Activated CD8-positive, alpha-beta memory T cell treated with anti-CD3 and anti-CD28 coated beads for 1 hour (primary cell): ENCODE measurements around the gene CYTH4.

Experiments used
- DNase-seq, 2 donors: peaks; one replicate each; pipeline ENCODE4 v3.0.0-alpha.2; 2020; ENCODE audit warnings: low read depth in 1 of 2; ENCODE audit errors: extremely low read depth in 1 of 2

CYTH4 gene

GRCh38 chr22:37306494-37306829, 24.2 kb downstream of the CYTH4 start:
- no peak for DNase-seq

DNA sequence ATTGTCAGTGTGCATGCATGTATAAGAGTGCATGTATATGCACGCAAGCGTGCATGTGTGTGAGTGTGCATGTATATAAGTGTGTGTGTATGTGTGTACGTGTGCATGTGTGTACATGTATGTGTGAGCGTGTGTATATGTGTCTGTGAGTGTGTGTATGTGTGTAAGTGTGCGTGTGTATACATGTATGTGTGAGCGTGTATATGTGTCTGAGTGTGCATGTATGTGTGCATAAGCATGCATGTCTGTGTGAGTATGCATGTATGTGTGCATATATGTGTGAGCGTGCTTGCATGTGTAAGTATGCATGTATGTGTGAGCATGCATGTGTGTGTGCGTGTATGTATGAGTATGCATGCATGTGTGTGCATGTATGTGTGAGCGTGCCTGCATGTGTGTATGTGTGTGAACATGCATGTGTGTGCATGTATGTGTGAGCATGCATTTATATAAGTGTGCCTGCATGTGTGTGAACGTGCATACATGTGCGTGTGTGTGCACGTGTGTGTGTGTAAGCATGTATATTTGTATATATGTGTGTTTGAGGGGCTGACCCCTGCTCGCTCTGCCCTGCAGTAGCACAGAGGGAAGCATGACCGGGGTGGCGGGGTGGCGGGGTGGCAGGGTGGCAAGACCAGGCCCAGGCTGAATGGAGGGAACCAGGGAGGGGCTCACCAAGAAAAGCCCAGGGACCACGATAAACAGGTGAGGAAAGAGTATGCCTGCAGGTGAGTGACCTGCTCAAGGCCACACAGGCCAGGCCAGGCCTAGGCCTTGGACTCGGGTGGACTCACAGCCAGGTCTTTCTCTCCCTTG, 26.3 kb downstream of the CYTH4 start:
- no peak for DNase-seq

GRCh38 chr22:37309211-37310074, 27.1 kb downstream of the CYTH4 start:
- DNase-seq, result no peak

DNA sequence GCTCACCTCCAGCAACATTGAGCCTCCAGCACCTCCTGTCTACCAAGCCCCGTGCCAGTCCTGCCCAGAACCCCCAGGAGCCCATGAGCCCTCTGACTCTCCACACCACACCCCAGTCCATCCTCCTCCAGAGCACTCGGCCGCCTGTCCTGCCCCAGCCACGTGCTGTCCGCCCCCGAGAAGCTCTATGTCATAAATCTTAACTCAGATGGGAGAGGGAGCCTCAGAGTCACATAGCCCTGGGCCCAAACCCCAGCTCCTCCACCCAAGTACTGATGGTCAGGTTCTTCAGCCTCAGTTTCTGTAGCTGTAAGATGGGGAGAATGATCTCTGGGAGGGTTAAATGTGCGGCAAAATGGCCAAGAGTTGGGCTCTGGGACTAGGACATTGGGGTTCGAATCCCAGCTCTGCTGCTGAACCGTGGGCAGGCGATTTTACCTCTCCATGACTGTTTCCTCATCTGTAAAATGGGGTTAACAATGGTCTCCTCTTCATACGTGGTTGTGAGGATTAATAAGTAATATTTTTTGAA, 27.8 kb downstream of the CYTH4 start:
- DNase-seq, result no peak

GRCh38 chr22:37310815-37311595, 28.7 kb downstream of the CYTH4 start:
- no peak for DNase-seq

DNA sequence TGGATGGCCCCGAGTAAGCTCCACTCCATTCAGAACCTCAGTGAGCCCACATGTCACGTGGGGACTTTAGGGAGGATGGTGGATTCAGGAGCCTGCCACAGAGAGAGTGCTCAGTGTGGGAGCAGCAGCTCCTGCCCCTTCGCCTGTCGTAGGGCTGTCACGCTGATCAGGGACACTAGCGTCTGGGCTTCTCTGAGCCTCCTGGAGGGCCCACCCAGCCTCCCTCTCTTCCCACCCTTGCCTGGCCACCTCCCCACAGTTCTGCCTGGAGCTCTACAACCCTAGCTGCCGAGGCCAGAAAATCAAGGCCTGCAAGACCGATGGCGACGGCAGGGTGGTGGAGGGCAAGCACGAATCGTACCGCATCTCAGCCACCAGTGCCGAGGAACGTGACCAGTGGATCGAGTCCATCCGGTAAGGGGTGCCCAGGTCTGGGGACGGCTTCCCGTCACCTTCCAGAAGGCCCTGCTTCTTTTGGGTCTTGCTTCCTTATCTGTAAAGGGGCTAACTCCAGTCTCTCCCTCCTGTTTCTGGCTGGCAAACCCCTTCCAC, 29.5 kb downstream of the CYTH4 start:
- no peak for DNase-seq

DNA sequence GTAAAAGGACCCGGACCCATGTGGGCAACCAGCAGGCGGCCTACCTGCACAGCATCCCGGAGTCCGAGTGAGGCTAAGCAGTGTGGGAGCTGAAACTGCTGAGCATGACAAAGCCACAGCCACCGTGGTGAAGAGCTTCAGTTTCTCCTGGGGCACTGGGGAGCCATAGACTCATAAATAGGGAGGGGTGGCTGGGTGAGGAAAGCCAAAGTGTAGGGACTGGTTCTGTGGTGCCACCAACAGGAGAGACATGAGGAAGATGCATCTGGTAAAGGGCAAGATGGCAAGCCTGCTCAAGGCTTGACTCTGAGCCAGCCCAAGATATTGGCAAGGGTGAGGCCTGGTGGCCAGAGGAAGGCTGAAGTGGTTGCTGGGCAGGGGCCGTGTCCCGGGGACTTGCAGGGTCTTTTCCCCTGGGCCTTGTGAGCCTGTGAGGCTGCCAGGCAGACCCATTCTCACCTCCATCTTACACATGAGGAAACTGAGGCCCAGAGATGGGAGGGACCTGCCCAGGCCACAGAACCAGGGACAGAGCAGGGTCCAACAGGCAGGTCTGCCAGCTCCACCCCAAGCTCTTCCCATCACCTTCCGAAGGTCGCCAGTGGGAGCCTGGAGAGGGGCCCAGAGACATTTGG, 30.4 kb downstream of the CYTH4 start:
- no peak for DNase-seq

DNA sequence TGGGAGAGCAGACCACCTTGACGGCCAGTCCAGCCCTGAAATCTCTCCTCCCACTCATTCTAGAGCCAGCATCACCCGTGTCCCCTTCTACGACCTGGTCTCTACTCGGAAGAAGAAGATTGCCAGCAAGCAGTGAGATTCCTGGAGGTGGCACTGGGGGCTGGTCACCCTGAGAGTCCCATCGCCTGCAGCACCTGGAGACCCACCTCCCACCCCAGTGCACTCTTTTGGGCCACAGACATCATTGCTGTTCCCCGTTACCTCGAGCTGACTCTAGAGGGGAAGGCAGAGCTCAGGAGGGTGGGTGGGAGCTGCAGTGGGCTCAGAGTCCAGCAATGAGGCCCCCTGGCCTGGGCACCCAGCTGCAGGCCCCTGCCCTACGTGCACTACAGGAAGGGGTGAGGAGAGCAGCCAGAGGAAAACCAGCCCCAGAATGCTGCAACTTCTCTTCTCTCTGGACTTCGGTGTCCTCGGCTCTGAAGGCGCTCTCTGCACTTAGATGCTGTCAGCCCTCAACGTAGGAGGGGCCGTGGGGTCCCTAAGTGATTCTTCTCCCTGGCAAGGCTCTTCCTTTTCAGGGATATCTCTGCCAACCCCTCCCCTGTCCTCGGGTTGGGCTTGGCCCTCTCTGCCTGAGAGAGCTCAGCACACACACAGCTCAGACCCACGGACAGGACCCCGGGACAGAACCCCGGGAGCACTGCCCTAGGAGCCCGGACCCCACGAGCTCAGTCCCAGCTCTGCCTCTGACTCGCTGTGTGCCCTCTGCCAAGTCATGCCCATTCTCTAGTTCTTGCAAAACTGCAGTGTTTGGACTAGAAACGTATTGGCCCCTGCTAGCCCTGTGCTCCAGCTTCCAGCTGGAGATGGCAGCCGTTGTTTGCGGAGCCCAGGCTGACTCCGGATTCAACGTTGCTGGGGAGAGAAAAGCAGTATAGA, 31.3 kb downstream of the CYTH4 start:
- DNase-seq, result no peak

- DNase-seq, result no peak
Observed at GRCh38 chr22:37314315-37315074, 32.2 kb downstream of the CYTH4 start.

- no peak for DNase-seq
Observed at GRCh38 chr22:37316405-37316804, 34.1 kb downstream of the CYTH4 start.

GRCh38 chr22:37316875-37317371, 34.6 kb downstream of the CYTH4 start:
- peak in 1 of 2 donors; percentile 57 for DNase-seq

DNA sequence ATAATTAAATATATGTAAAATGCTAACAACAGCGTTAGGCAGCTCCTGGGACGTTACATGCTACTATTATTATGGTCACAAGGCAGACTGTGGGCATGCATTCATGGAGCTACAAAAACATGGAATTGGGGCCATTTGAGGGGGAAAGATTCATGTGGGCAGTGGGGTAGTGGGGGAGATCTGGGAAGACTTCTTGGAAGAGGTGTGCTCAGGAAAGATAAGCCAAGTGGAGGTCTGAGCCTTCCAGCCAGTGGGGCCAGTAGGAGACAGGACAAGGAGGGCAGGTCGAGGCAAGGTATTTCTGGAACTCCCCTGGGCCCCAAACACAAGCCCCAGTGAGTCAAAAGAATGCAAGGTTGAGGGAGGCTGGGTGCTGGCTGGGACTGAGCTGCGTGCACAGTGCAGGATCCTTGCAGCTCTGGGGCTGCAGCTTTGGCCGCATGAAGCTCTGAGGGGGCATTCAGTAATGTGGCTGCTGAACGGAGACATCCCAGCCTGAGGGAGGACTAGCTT, 35.4 kb downstream of the CYTH4 start:
- DNase-seq, result no peak

DNA sequence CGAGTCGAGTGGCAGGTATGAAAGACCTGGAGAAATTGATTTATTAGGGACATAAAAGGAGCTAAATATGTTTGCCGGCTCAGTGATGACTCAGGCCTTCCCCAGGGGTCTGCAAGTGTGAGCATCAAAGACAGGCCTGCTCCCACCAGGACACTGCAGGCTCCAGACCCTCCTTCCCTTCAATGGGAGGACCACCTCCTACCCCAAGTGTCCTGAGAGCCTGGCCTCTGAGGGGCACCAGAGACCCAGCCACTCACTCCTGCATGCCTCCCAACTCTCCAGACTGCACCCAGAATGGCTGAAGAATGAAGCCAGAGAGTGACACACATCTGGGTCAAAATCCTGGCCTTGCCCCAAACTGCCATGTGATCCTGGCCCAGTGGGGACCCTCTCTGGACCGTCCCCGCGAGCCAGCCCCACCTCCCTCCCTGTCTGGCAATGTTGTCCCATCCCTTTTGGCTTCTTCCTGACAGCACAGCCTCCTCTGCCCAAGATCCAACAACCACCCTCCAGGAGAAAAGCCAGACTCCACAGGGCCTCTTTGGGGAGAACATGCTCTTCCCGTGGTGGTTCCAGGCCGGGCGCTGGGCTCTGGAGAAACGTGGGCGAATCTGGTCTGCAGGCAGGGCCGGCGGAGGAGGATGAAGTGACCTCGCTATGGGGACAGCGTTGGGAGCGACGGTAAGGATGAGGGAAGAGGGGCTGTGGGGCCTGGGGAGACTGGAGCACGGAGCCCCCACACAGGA, 36.2 kb downstream of the CYTH4 start:
- DNase-seq, result no peak

DNA sequence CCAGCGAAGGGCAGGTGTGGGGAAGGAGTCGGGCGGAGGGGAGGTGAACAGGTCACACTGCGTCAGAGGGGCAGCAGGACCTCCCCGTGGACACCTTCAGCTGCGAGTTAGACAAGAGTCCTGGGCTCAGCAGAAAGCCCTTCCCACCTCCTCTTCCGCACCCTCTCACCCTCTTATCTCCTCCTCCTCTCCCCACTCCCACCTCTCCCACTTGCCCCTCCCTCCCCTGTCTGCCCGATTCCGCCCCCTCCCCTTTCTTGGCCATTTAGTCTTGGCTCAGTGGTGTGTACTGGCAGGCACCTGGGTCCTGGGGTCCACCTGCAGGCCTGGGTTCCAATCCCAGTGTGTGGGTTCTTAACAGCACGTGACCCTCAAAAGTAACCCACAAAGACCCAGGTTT, 37.2 kb downstream of the CYTH4 start:
- DNase-seq, result no peak

GRCh38 chr22:37320726-37321677, 38.7 kb downstream of the CYTH4 start:
- DNase-seq, result no peak

- no peak for DNase-seq
Observed at GRCh38 chr22:37324340-37325038, 42.2 kb downstream of the CYTH4 start.
